ENCODE results near the gene RAPH1. TPM values are rescaled to one million over a fixed set of nuclear protein-coding genes. Genes with fewer than 3 reads are reported as not detected.

The RAPH1 gene
- total RNA-seq, 6 experiments from 2014 or later = 23.0 to 91.5 (median 53.4) TPM

DNA sequence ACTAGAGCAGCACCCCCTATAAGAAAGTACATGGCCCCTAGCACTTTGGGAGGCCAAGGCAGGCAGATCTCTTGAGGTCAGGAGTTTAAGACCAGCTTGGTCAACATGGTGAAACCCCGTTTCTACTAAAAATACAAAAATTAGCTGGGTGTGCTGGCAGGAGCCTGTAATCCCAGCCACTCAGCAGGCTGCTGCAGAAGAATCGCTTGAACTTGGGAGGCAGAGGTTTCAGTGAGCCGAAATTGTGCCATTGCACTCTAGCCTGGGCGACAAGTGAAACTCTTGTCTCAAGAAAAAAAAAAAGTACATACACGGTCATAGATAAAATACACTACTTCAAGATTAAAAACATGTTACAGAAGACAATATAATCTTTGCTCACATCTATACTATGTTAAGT is 63.8 kb downstream of the RAPH1 start:
- 77% methylated on average over 5 of the region's 5 CpGs for WGBS (ENCODE audit: insufficient coverage, low coverage, low lambda C conversion rate, missing lambda C conversion rate)
- TF ChIP-seq, protein P1, sequence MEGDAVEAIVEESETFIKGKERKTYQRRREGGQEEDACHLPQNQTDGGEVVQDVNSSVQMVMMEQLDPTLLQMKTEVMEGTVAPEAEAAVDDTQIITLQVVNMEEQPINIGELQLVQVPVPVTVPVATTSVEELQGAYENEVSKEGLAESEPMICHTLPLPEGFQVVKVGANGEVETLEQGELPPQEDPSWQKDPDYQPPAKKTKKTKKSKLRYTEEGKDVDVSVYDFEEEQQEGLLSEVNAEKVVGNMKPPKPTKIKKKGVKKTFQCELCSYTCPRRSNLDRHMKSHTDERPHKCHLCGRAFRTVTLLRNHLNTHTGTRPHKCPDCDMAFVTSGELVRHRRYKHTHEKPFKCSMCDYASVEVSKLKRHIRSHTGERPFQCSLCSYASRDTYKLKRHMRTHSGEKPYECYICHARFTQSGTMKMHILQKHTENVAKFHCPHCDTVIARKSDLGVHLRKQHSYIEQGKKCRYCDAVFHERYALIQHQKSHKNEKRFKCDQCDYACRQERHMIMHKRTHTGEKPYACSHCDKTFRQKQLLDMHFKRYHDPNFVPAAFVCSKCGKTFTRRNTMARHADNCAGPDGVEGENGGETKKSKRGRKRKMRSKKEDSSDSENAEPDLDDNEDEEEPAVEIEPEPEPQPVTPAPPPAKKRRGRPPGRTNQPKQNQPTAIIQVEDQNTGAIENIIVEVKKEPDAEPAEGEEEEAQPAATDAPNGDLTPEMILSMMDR (IDR thresholded peaks at IDR 0.05) = no peak
- no peak for TF ChIP-seq POLR2A (IDR thresholded peaks at IDR 0.05)
- intact Hi-C loops (cut with DNase I) = no loop called here
- no peak overlapping the region for H3K4me3 ChIP-seq
- peaks cover 0 to 13% (median 2%) of the 10 kb centered on the region in 4 donors for H3K36me3 ChIP-seq
- H3K27me3 ChIP-seq = no peaks in the 10 kb centered on the region
- H3K27ac ChIP-seq = no peak overlapping the region
- H3K9me3 ChIP-seq = no peaks in the 10 kb centered on the region
- H3K4me1 ChIP-seq = peaks cover 0 to 25% (median 4%) of the 10 kb centered on the region in 4 donors
- ATAC-seq = no peak
- no peak for DNase-seq

DNA sequence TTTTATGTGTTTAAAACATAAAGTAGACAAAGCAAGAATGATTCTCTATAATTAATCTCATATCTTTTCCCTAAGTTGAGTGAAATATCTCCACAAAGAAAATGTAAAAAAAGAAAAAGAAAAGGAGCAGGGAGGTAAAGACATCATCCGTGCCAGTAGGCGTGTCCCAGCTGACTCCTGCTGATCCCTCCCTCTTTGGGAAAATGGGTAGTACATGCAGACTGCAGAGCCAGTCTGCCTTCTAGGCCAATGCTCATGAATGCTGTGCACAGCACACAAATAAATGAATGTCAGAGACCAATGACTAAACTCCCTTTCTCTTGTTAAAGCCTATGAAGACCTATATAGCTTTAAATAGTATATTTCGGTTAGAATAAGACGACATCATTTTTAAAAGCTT is 64.7 kb downstream of the RAPH1 start:
- WGBS (ENCODE audit: insufficient coverage, low coverage, low lambda C conversion rate, missing lambda C conversion rate) = 68% methylated on average over 4 of the region's 4 CpGs
- Histone ChIP-seq H3K4me3 (no peak overlapping the region), H3K27ac (no peak overlapping the region), H3K27me3 (no peaks in the 10 kb centered on the region), H3K36me3 (peaks cover 0 to 9% (median 2%) of the 10 kb centered on the region in 4 donors), H3K4me1 (peaks cover 0 to 25% (median 4%) of the 10 kb centered on the region in 4 donors), H3K9me3 (no peaks in the 10 kb centered on the region)
- TF ChIP-seq, protein P1 (IDR thresholded peaks at IDR 0.05) = no peak
- TF ChIP-seq POLR2A (IDR thresholded peaks at IDR 0.05) = no peak
- DNase-seq = no peak
- peak; percentile 61 to 84 (median 68) for ATAC-seq
- intact Hi-C loops (cut with DNase I) = no loop called here

DNA sequence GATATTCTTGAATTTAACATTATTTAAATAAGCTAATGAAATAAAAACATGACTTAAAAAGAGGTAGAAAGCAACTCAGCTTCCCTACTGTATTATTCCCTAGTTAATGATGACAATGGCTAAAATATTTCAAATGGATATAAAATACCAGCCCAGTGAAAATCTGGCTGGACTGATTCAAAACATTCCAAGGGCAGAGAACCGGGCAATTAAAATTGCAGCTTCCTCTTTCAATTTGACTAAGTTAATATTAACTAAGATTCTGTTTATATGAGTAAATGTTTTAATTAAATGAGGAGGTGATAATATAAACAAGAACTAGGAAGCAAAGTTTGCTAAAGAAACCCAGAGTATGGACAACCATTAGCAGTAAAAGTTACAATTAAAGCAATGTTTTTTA is 65.6 kb downstream of the RAPH1 start:
- TF ChIP-seq, protein P1 (IDR thresholded peaks at IDR 0.05) = no peak
- no peak for TF ChIP-seq POLR2A (IDR thresholded peaks at IDR 0.05)
- Histone ChIP-seq H3K4me3 (no peak overlapping the region), H3K4me1 (peaks cover 0 to 25% (median 4%) of the 10 kb centered on the region in 4 donors), H3K9me3 (no peaks in the 10 kb centered on the region), H3K27ac (peak overlapping the region in 1 of 3 donors; percentile 4), H3K36me3 (peaks cover 0 to 15% (median 3%) of the 10 kb centered on the region in 4 donors), H3K27me3 (no peaks in the 10 kb centered on the region)
- WGBS (ENCODE audit: insufficient coverage, low coverage, low lambda C conversion rate, missing lambda C conversion rate) = 0% methylated on average over 1 of the region's 1 CpG
- peak in 1 of 4 donors; percentile 46 for ATAC-seq
- DNase-seq = no peak
- intact Hi-C loops (cut with DNase I) = no loop called here

DNA sequence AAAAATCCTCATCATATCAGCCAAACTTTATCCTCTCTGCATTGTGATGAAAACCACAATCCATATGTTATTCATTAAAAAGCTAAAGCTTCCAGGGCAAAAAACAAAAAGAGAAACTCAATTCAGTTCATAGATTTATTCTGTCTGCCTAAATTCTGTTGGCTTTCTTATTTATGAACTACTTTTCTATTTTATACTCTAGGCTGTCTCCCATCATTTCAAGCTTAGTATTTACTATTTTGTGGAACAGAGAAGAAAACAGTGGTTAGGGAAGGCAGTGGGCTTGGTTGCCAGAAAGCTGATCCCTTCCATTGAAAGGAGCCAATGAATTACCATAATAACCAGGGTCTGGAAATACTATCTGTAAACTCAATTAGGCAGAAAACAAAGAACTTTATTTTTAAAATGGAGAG is 71.8 kb downstream of the RAPH1 start:
- intact Hi-C loops (cut with DNase I) = no loop called here
- H3K27me3 ChIP-seq = no peaks in the 10 kb centered on the region
- DNase-seq (no peak), ATAC-seq (no peak)
- TF ChIP-seq, protein P1 (IDR thresholded peaks at IDR 0.05) = no peak
- TF ChIP-seq POLR2A (IDR thresholded peaks at IDR 0.05) = no peak
- no peak overlapping the region for H3K4me3 ChIP-seq
- no peaks in the 10 kb centered on the region for H3K9me3 ChIP-seq
- H3K27ac ChIP-seq = no peak overlapping the region
- H3K36me3 ChIP-seq = peaks cover 0 to 49% (median 21%) of the 10 kb centered on the region in 4 donors
- H3K4me1 ChIP-seq = peaks cover 0 to 7% (median 0%) of the 10 kb centered on the region in 4 donors

DNA sequence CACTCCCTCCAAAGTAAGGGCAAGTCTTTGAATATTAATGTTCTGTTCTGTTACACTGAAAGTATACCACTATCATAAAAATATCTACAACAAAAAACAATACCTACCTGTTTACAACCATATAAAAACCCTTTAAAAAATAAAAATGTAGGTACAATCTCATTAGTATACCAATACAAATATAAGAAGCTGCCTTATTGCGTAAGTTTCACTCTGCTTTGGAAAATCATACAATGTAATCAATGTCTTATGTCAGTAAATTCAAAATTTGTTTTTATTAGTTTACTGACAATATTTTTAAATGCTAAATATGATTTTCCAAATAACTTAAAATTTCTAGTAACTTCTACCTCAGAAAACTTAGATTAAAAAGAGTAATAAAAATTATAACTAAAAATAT is 72.8 kb downstream of the RAPH1 start:
- TF ChIP-seq POLR2A (IDR thresholded peaks at IDR 0.05) = no peak
- TF ChIP-seq, protein P1 (IDR thresholded peaks at IDR 0.05) = no peak
- ATAC-seq (no peak), DNase-seq (no peak)
- Histone ChIP-seq H3K9me3 (no peaks in the 10 kb centered on the region), H3K36me3 (peaks cover 0 to 58% (median 25%) of the 10 kb centered on the region in 4 donors), H3K27ac (no peak overlapping the region), H3K4me3 (no peak overlapping the region), H3K4me1 (peaks cover 0 to 7% (median 0%) of the 10 kb centered on the region in 4 donors), H3K27me3 (no peaks in the 10 kb centered on the region)
- intact Hi-C loops (cut with DNase I) = no loop called here
- 95% methylated on average over 1 of the region's 1 CpG for WGBS (ENCODE audit: insufficient coverage, low coverage, low lambda C conversion rate, missing lambda C conversion rate)
